Activated CD4-positive, alpha-beta T cell treated with anti-CD3 and anti-CD28 coated beads for 4 hours (primary cell): Measurements from ENCODE around the gene CFAP91.

Experiments
- DNase-seq, 2 donors: peaks; one replicate each; pipeline ENCODE4 v3.0.0-alpha.2; 2020

The CFAP91 gene

GRCh38 chr3:119702530-119703527 is at the start of gene CFAP91:
Gene CFAP91, plus strand, starts transcription at chr3:119703022. Its CDS starts 77 bp downstream, at chr3:119703099.
- peak; percentile 79 for DNase-seq

- no peak for DNase-seq
Observed at GRCh38 chr3:119653876-119654275, 48.9 kb upstream of the CFAP91 start.

GRCh38 chr3:119657887-119658702 is 44.7 kb upstream of the CFAP91 start:
- DNase-seq: no peak

- no peak for DNase-seq
Observed at GRCh38 chr3:119658994-119659393, 43.8 kb upstream of the CFAP91 start.

GRCh38 chr3:119659606-119660291 is 43.1 kb upstream of the CFAP91 start:
- DNase-seq: no peak

- DNase-seq: no peak
Observed at GRCh38 chr3:119660474-119661440, 42.1 kb upstream of the CFAP91 start, which contains the start of gene POPDC2. Gene POPDC2, minus strand, starts transcription at chr3:119660589. Its CDS starts 166 bp downstream, at chr3:119660423.

GRCh38 chr3:119662604-119663373 is 40.0 kb upstream of the CFAP91 start:
- no peak for DNase-seq

- DNase-seq: no peak
Observed at GRCh38 chr3:119663885-119664284, 38.9 kb upstream of the CFAP91 start.

- DNase-seq: no peak
Observed at GRCh38 chr3:119664370-119664769, 38.5 kb upstream of the CFAP91 start.

- no peak for DNase-seq
Observed at GRCh38 chr3:119664850-119665379, 37.9 kb upstream of the CFAP91 start.

- DNase-seq: no peak
Observed at GRCh38 chr3:119665954-119666559, 36.8 kb upstream of the CFAP91 start.

GRCh38 chr3:119669906-119670570 is 32.8 kb upstream of the CFAP91 start:
- no peak for DNase-seq

- no peak for DNase-seq
Observed at GRCh38 chr3:119672776-119673175, 30.0 kb upstream of the CFAP91 start.

- DNase-seq: no peak
Observed at GRCh38 chr3:119673875-119674274, 28.9 kb upstream of the CFAP91 start.

GRCh38 chr3:119675188-119675874 is 27.5 kb upstream of the CFAP91 start:
- no peak for DNase-seq

- DNase-seq: no peak
Observed at GRCh38 chr3:119676020-119676419, 26.8 kb upstream of the CFAP91 start.

GRCh38 chr3:119676771-119677640 is 25.8 kb upstream of the CFAP91 start, which contains the start of gene COX17:
Gene COX17, minus strand, starts transcription at chr3:119677406. Its CDS starts 96 bp downstream, at chr3:119677310.
- peak; percentile 96 for DNase-seq

GRCh38 chr3:119677641-119677934 is 25.2 kb upstream of the CFAP91 start:
- DNase-seq: no peak
